HCT116 (cell line): ENCODE measurements around the gene SUDS3. TPM values are rescaled to one million over a fixed set of nuclear protein-coding genes. Genes with fewer than 3 reads are reported as not detected.

Experiments
- ATAC-seq: fragments of 200-7000 bp; cut with Tn5 transposase; 2 replicates; pipeline ENCODE4 v1.9.1; 2020; ENCODE audit warnings: mild to moderate bottlenecking, moderate library complexity
- BruUV-seq: library from RNA; stranded (reverse); fragments of 400-500 nt; replicated peaks from 2 replicates; lab custom pipeline; 2021; lab: Mats Ljungman, UMichigan
- CTCF ChIA-PET: fragments of 300-600 bp; sonication (Branson Sonifier 250); formaldehyde crosslinking; loops from one replicate; lab custom pipeline; 2021; ENCODE audit warnings: antibody characterized with exemption; lab: Charles Lee
- POLR2A ChIA-PET: fragments of 300-600, 350-600 bp; sonication (Branson Sonifier 250); formaldehyde crosslinking; loops from one replicate; lab custom pipeline; 2021; ENCODE audit warnings: antibody characterized with exemption; lab: Charles Lee
- RAD21 ChIA-PET, 2 experiments: fragments of 300-600 bp; sonication (Branson Sonifier 250); formaldehyde crosslinking; loops; one replicate each; lab custom pipeline; 2023; ENCODE audit warnings: low total read pairs in 2 of 2; ENCODE audit not compliant: uncharacterized antibody in 2 of 2, unreplicated experiment in 2 of 2, low non-redundant PET in 1 of 2; lab: Charles Lee
- DNase-seq: peaks from one replicate; pipeline ENCODE4 v3.0.0-alpha.2; 2010; ENCODE audit warnings: low read depth, low spot score
- H2AFZ ChIP-seq: fragments of 200-600 bp; shearing (Covaris generic), sonication (generic); 2 replicates; pipeline ENCODE4 v1.6.1; 2017; ENCODE audit warnings: low read depth, mixed run types, mixed read lengths, antibody characterized with exemption, low read length; ENCODE audit not compliant: poor library complexity, severe bottlenecking
- H3K27ac ChIP-seq: 2 replicates; pipeline ENCODE4 v1.5.1; 2012; ENCODE audit warnings: low read depth, low read length
- H3K27me3 ChIP-seq: fragments of 200-600 bp; sonication (generic); 2 replicates; pipeline ENCODE4 v1.6.1; 2016; ENCODE audit warnings: mixed run types, low read length, mixed read lengths; ENCODE audit not compliant: insufficient read depth
- H3K36me3 ChIP-seq, 2 experiments: fragments of 200-500 bp in 1 of 2; fragments of 200-600 bp in 1 of 2; sonication (Bioruptor generic) in 1 of 2; sonication (generic) in 1 of 2; 2 replicates each; pipeline versions ENCODE4 v1.5.1 to v1.6.1; 2014 to 2016; ENCODE audit warnings: low read length in 2 of 2, inconsistent platforms in 1 of 2, mixed read lengths in 1 of 2, mixed run types in 1 of 2; ENCODE audit not compliant: insufficient read depth in 2 of 2, control insufficient read depth in 1 of 2
- H3K4me1 ChIP-seq, 2 experiments: fragments of 200-600 bp in 1 of 2; sonication (generic) in 1 of 2; 2 replicates each; pipeline versions ENCODE4 v1.5.1 to v1.6.1; 2012 to 2017; ENCODE audit warnings: low read length in 2 of 2, inconsistent platforms in 1 of 2, mild to moderate bottlenecking in 1 of 2, mixed read lengths in 1 of 2, mixed run types in 1 of 2, moderate library complexity in 1 of 2; ENCODE audit not compliant: insufficient read depth in 2 of 2, control insufficient read depth in 1 of 2
- H3K4me2 ChIP-seq: fragments of 200-600 bp; sonication (generic); 2 replicates; pipeline ENCODE4 v1.6.1; 2017; ENCODE audit warnings: mixed run types, low read length, mixed read lengths
- H3K4me3 ChIP-seq, 2 experiments: fragments of 200-600 bp in 1 of 2; sonication (generic) in 1 of 2; replicated peaks in 1 of 2; 2 replicates each; pipeline ENCODE4 v1.5.1; 2011 to 2016; ENCODE audit warnings: low read length in 2 of 2, control low read depth in 1 of 2, low read depth in 1 of 2, mild to moderate bottlenecking in 1 of 2, mixed read lengths in 1 of 2, mixed run types in 1 of 2
- H3K79me2 ChIP-seq: fragments of 200-600 bp; sonication (generic); 2 replicates; pipeline ENCODE4 v1.6.1; 2017; ENCODE audit warnings: mild to moderate bottlenecking, mixed run types, low read length, moderate library complexity, mixed read lengths; ENCODE audit not compliant: insufficient read depth
- H3K9ac ChIP-seq: fragments of 200-600 bp; sonication (generic); 2 replicates; pipeline ENCODE4 v1.6.1; 2016; ENCODE audit warnings: low read length, mixed read lengths
- H3K9me2 ChIP-seq: fragments of 200-600 bp; sonication (generic), shearing (Covaris generic); 2 replicates; pipeline ENCODE4 v1.6.1; 2017; ENCODE audit warnings: mixed run types, mild to moderate bottlenecking, moderate library complexity; ENCODE audit not compliant: insufficient read depth
- H3K9me3 ChIP-seq, 2 experiments: fragments of 200-500 bp in 1 of 2; fragments of 200-600 bp in 1 of 2; sonication (Bioruptor generic) in 1 of 2; sonication (generic) in 1 of 2; 2 replicates each; pipeline ENCODE4 v1.6.1; 2014 to 2017; ENCODE audit warnings: low read length in 2 of 2, mixed read lengths in 2 of 2, inconsistent platforms in 1 of 2, low read depth in 1 of 2, mild to moderate bottlenecking in 1 of 2, mixed run types in 1 of 2, moderate library complexity in 1 of 2; ENCODE audit not compliant: control insufficient read depth in 1 of 2, insufficient read depth in 1 of 2
- H4K20me1 ChIP-seq: fragments of 200-600 bp; sonication (generic), shearing (Covaris generic); 2 replicates; pipeline ENCODE4 v1.6.1; 2017; ENCODE audit warnings: mixed run types, mild to moderate bottlenecking, moderate library complexity; ENCODE audit not compliant: insufficient read depth
- ELF1 ChIP-seq: IDR thresholded peaks from 2 replicates; pipeline ENCODE4 v1.6.1; 2012; ENCODE audit warnings: low read depth, borderline replicate concordance
- EZH2 ChIP-seq: fragments of 200-600 bp; sonication (generic); IDR thresholded peaks from 2 replicates; pipeline ENCODE4 v1.6.1; 2017; ENCODE audit warnings: antibody characterized with exemption, mixed run types
- EZH2phosphoT487 ChIP-seq: fragments of 200-600 bp; IDR thresholded peaks from 2 replicates; pipeline ENCODE4 v1.6.1; 2018; ENCODE audit warnings: antibody characterized with exemption, borderline replicate concordance
- FOSL1 ChIP-seq: IDR thresholded peaks from 2 replicates; pipeline ENCODE4 v1.6.1; 2012; ENCODE audit warnings: low read depth
- JUND ChIP-seq: IDR thresholded peaks from 2 replicates; pipeline ENCODE4 v1.6.1; 2012
- POLR2A ChIP-seq: IDR thresholded peaks from 2 replicates; pipeline ENCODE4 v1.7.0; 2011; ENCODE audit warnings: borderline replicate concordance; ENCODE audit not compliant: insufficient read depth, insufficient read length; ENCODE audit errors: extremely low read depth
- POLR2AphosphoS5 ChIP-seq: IDR thresholded peaks from 2 replicates; pipeline ENCODE4 v1.6.1; 2011; ENCODE audit warnings: mild to moderate bottlenecking, low read depth, low read length, moderate library complexity
- RAD21 ChIP-seq: IDR thresholded peaks from 2 replicates; pipeline ENCODE4 v1.6.1; 2012; ENCODE audit warnings: low read depth, mild to moderate bottlenecking
- SIN3A ChIP-seq: IDR thresholded peaks from 2 replicates; pipeline ENCODE4 v1.6.1; 2012; ENCODE audit warnings: low read depth
- SP1 ChIP-seq: IDR thresholded peaks from 2 replicates; pipeline ENCODE4 v1.6.1; 2012; ENCODE audit warnings: low read depth
- YY1 ChIP-seq: IDR thresholded peaks from 2 replicates; pipeline ENCODE4 v1.6.1; 2011; ENCODE audit warnings: low read length, low read depth, moderate library complexity, mild to moderate bottlenecking; ENCODE audit not compliant: insufficient replicate concordance; ENCODE audit errors: extremely low read depth
- ZNF274 ChIP-seq: fragments of 200-500 bp; sonication (Bioruptor generic); IDR thresholded peaks from 2 replicates; pipeline ENCODE4 v1.6.1; 2014; ENCODE audit warnings: mild to moderate bottlenecking, low read depth, low read length, inconsistent platforms
- intact Hi-C: fragments of 100-400 bp; cut with micrococcal nuclease; formaldehyde crosslinking; loops from 2 replicates; pipeline ENCODE4 v1.10.0; 2022
- total RNA-seq: library from RNA; stranded (reverse); gene quantifications from one replicate; pipeline ENCODE4 v1.2.1, GENCODE V29; 2021; ENCODE audit not compliant: unreplicated experiment
- TF ChIP-seq, protein P1 (sequence below), 3 experiments: fragments of 200-600 bp in 1 of 3; sonication (generic) in 1 of 3; IDR thresholded peaks in 2 of 3; conservative IDR thresholded peaks in 1 of 3; 2 replicates each; pipeline ENCODE4 v1.5.1; 2012 to 2017; ENCODE audit warnings: low read depth in 2 of 3, low read length in 2 of 3, antibody characterized with exemption in 1 of 3, borderline replicate concordance in 1 of 3, control low read depth in 1 of 3, mild to moderate bottlenecking in 1 of 3, mixed read lengths in 1 of 3, mixed run types in 1 of 3, moderate library complexity in 1 of 3; ENCODE audit not compliant: insufficient read depth in 1 of 3
- TF ChIP-seq, protein P2 (sequence below): IDR thresholded peaks from 2 replicates; pipeline ENCODE4 v1.6.1; 2012

SUDS3 gene
- total RNA-seq, 1 experiment from 2014 or later = 32.3 TPM

DNA sequence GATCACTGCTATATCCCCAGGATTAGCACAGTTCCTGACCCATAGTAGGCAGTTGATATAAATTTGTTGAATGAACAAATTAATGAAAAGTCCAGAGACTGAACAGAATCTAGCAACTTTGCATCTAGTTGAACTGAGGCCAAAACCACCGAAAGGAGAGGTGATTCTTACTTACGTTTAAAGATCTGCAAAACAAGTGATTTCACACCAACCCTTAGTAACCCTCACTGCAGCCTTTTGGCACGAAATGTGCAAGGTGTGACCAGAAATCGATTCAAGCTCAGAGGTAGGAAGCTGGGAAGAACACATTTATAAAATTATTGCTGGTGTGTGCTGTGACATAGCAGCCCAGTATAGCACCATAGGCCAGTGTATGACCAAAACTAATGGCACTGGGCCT, 70.8 kb downstream of the SUDS3 start:
- Histone ChIP-seq H4K20me1 (no peaks in the 10 kb centered on the region), H3K4me3 (no peak overlapping the region), H3K4me2 (no peak overlapping the region), H3K9me3 (no peaks in the 10 kb centered on the region), H3K9me2 (no peaks in the 10 kb centered on the region), H3K79me2 (no peaks in the 10 kb centered on the region), H3K4me1 (no peaks in the 10 kb centered on the region), H3K9ac (no peak overlapping the region), H3K36me3 (no peaks in the 10 kb centered on the region), H2AFZ (no peak overlapping the region), H3K27ac (no peak overlapping the region), H3K27me3 (peaks cover 31% of the 10 kb centered on the region; the same call in 1 of the 2 replicates)
- intact Hi-C loops = no loop called here
- POLR2A ChIA-PET = no interaction called here
- CTCF ChIA-PET = no interaction called here
- no peak for TF ChIP-seq RAD21
- no peak for TF ChIP-seq ELF1
- TF ChIP-seq, protein P1, sequence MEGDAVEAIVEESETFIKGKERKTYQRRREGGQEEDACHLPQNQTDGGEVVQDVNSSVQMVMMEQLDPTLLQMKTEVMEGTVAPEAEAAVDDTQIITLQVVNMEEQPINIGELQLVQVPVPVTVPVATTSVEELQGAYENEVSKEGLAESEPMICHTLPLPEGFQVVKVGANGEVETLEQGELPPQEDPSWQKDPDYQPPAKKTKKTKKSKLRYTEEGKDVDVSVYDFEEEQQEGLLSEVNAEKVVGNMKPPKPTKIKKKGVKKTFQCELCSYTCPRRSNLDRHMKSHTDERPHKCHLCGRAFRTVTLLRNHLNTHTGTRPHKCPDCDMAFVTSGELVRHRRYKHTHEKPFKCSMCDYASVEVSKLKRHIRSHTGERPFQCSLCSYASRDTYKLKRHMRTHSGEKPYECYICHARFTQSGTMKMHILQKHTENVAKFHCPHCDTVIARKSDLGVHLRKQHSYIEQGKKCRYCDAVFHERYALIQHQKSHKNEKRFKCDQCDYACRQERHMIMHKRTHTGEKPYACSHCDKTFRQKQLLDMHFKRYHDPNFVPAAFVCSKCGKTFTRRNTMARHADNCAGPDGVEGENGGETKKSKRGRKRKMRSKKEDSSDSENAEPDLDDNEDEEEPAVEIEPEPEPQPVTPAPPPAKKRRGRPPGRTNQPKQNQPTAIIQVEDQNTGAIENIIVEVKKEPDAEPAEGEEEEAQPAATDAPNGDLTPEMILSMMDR (IDR thresholded peaks at IDR 0.05 in 2 of 3, conservative IDR thresholded peaks at IDR 0.05 in 1 of 3; ENCODE audit: borderline replicate concordance in 1 of 3, insufficient read depth in 1 of 3, low read depth in 2 of 3, low read length in 2 of 3) = no peak
- no peak for TF ChIP-seq FOSL1
- TF ChIP-seq, protein P2, sequence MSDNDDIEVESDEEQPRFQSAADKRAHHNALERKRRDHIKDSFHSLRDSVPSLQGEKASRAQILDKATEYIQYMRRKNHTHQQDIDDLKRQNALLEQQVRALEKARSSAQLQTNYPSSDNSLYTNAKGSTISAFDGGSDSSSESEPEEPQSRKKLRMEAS = no peak
- TF ChIP-seq POLR2A = no peak
- TF ChIP-seq JUND = no peak
- TF ChIP-seq POLR2AphosphoS5 = no peak
- no peak for TF ChIP-seq SP1
- TF ChIP-seq EZH2phosphoT487 = no peak
- TF ChIP-seq SIN3A = no peak
- TF ChIP-seq YY1 = no peak
- no peak for TF ChIP-seq ZNF274
- TF ChIP-seq EZH2 = no peak
- RAD21 ChIA-PET = no interaction called here
- no TSS peak for BruUV-seq
- ATAC-seq (no peak), DNase-seq (no peak)
